Right atrium auricular region (tissue), 2 donors: Measurements from ENCODE around the gene MORN1. TPM values are rescaled to one million over a fixed set of nuclear protein-coding genes. Genes with fewer than 3 reads are reported as not detected.

Experiments
- DNase-seq: peaks from one replicate; pipeline ENCODE4 v3.0.0-alpha.2; 2019; ENCODE audit warnings: low spot score
- H3K27ac ChIP-seq, 2 donors: fragments of 200-600 bp; sonication (generic); 1 replicate in 1 of 2; 2 replicates in 1 of 2; pipeline ENCODE4 v1.5.1; 2016 to 2019
- H3K27me3 ChIP-seq, 2 donors: fragments of 200-600 bp; sonication (generic); one replicate each; pipeline versions ENCODE4 v1.5.1 to v1.6.0; 2017 to 2019
- H3K36me3 ChIP-seq: fragments of 200-600 bp; sonication (generic); one replicate; pipeline ENCODE4 v1.5.1; 2016
- H3K4me1 ChIP-seq, 2 donors: fragments of 200-600 bp; sonication (generic); one replicate each; pipeline versions ENCODE4 v1.5.1 to v1.6.0; 2017 to 2019
- H3K4me3 ChIP-seq, 2 donors: fragments of 200-600 bp; sonication (generic); 1 replicate in 1 of 2; 2 replicates in 1 of 2; pipeline ENCODE4 v1.5.1; 2017 to 2019; ENCODE audit warnings: mild to moderate bottlenecking in 1 of 2, moderate library complexity in 1 of 2
- H3K9me3 ChIP-seq, 2 donors: fragments of 200-600 bp; sonication (generic); one replicate each; pipeline ENCODE4 v1.5.1; 2019
- total RNA-seq, 2 donors: library from RNA; depleted of rRNA; stranded (reverse); fragments of >200 nt; gene quantifications; one replicate each; pipeline ENCODE4 v1.1.0, GENCODE V29; 2016
- TF ChIP-seq, protein P1 (sequence below), 2 donors: fragments of 200-600 bp; sonication (generic); IDR thresholded peaks; one replicate each; pipeline ENCODE4 v1.5.1; 2019; ENCODE audit warnings: antibody characterized with exemption in 2 of 2

MORN1 gene
- total RNA-seq, 2 donors from 2014 or later, result 2.2 to 3.8 TPM

DNA sequence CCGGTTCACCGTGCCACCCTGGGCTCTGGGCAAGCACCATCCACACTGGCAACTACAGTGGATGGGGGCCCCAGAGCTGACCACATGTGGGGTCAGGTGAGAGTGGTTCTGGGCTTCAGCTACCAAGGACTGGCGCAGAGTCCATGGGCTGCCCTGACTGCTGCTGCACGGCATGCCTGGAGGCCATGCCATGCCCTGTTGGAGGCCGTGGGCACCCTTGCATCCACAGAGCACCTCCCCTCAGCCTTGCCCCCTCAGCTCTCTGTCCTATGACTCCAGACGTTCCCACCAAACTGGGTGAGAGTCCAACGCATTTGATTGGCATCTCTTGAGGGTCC is 15.5 kb downstream of the MORN1 start:
- Histone ChIP-seq H3K4me1 (no peaks in the 10 kb centered on the region), H3K36me3 (no peaks in the 10 kb centered on the region), H3K27ac (no peak overlapping the region), H3K27me3 (no peaks in the 10 kb centered on the region), H3K4me3 (no peak overlapping the region), H3K9me3 (no peaks in the 10 kb centered on the region)
- no peak for DNase-seq
- TF ChIP-seq, protein P1, sequence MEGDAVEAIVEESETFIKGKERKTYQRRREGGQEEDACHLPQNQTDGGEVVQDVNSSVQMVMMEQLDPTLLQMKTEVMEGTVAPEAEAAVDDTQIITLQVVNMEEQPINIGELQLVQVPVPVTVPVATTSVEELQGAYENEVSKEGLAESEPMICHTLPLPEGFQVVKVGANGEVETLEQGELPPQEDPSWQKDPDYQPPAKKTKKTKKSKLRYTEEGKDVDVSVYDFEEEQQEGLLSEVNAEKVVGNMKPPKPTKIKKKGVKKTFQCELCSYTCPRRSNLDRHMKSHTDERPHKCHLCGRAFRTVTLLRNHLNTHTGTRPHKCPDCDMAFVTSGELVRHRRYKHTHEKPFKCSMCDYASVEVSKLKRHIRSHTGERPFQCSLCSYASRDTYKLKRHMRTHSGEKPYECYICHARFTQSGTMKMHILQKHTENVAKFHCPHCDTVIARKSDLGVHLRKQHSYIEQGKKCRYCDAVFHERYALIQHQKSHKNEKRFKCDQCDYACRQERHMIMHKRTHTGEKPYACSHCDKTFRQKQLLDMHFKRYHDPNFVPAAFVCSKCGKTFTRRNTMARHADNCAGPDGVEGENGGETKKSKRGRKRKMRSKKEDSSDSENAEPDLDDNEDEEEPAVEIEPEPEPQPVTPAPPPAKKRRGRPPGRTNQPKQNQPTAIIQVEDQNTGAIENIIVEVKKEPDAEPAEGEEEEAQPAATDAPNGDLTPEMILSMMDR (IDR thresholded peaks at IDR 0.05), result no peak

DNA sequence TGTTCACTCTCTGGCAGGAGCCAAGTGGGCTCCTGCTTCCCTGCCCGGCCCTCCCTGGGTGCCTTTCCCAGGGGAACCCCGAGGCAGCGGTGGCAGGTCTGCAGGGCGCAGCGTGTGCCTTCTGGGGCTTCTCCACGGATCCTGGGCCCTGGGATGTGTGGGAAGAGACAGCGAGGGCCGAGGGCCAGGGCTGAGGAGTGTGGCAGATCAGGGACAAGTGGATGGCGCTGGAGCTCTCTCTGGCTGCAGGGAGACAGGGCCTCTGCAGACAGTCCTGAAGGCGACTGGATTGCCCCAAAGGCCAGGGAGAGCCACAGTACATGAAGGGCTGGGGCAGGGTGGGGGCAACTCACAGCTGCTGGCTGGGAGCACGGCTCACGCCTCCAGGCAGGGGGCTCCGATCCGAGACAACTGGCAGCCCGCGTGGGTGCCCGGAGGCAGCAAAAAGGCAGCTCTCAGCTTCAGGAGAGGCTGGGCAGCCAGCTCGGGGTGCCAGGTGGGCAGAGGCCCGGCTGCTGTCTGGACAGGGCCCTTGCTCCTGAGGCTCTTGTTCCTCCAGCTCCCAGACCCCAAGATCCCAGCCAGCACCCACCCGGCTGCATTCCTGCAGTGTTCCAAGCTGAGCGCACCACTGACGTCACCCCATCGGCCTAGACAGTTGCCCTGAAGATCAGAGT is 16.0 kb downstream of the MORN1 start:
- Histone ChIP-seq H3K4me3 (no peak overlapping the region), H3K27me3 (no peaks in the 10 kb centered on the region), H3K9me3 (no peaks in the 10 kb centered on the region), H3K36me3 (no peaks in the 10 kb centered on the region), H3K27ac (no peak overlapping the region), H3K4me1 (no peaks in the 10 kb centered on the region)
- TF ChIP-seq, protein P1 (IDR thresholded peaks at IDR 0.05), result no peak
- no peak for DNase-seq

DNA sequence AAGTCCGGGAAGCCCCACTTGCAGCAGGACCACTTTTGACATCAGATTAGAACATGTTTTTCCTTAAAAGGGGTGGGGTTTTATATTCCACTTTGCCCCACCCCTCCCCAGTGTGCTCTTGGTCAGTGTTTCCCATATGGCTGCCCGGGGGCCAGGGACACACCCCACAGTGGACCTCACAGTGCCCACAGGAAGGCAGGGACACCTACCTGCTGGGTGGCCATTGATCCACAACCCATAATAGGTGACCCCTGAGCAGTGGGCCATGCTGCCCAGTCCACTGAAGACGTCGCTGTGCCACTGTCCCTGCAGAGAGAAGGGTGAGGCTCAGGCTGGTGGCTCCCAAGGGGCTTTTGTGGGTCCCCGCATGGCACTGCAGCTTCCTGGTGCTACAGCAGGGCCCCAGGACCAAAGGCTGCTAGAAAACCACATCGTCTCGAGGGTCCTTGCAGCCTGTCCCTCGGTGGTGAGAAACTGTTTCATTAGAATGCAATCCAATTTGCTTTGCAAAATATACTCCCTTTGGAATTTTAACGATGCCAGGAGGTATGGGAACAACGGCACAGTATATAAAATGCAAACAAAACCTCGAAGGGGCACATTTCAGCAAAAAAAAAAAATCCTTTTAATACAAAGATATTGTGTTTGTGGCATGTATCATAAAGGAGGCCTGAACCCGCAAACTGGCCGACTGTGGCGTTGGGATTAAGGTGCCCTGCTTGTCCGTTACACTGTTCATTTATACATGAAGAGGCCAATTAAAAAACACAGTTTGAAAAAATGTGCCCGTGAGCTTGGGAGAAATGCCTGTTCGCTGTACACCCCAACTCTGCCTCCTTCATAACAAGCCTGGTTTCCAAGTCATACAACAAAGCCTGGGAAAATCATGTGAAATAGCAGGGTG is 16.9 kb downstream of the MORN1 start:
- DNase-seq, result no peak
- H3K36me3 ChIP-seq, result no peaks in the 10 kb centered on the region
- no peaks in the 10 kb centered on the region for H3K4me1 ChIP-seq
- H3K27me3 ChIP-seq, result no peaks in the 10 kb centered on the region
- H3K27ac ChIP-seq, result no peak overlapping the region
- TF ChIP-seq, protein P1 (IDR thresholded peaks at IDR 0.05), result no peak
- no peak overlapping the region for H3K4me3 ChIP-seq
- no peaks in the 10 kb centered on the region for H3K9me3 ChIP-seq

DNA sequence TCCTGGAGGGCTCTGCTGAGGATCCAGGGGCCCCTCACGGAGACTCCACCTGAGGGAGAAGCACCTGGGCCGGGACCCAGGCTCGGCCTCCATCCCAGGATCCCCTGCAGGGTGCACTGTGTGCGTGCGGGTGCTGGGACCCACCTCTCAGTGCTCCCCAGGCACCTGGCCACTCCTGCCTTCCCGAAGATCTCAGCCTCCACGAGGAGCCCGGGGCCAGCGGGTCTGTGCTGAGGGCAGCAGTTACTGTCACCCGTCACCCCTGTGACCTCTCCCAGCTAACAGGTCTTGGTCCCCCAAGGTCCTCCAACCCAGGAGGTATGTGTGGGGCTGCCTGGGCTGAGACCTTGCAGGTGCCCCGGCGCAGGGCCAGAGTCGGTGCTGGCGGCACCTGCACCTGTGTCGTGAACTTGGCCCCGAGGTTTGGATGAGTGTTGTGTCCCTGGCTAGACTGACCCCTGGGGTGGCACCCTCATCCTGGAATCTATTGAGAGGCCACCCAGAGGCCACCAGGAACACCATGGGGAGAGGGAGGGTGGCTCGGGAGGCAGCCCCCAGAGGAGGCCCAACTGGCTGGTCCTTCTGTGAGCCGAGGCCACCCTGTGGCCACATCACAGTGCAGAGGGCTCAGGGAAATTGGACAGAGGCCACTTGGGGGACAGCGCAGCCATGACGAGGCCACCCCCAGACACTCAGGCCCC is 17.7 kb downstream of the MORN1 start:
- H3K27me3 ChIP-seq, result no peaks in the 10 kb centered on the region
- TF ChIP-seq, protein P1 (IDR thresholded peaks at IDR 0.05), result no peak
- no peaks in the 10 kb centered on the region for H3K36me3 ChIP-seq
- no peaks in the 10 kb centered on the region for H3K9me3 ChIP-seq
- H3K4me3 ChIP-seq, result no peak overlapping the region
- H3K27ac ChIP-seq, result no peak overlapping the region
- no peak for DNase-seq
- H3K4me1 ChIP-seq, result no peaks in the 10 kb centered on the region

DNA sequence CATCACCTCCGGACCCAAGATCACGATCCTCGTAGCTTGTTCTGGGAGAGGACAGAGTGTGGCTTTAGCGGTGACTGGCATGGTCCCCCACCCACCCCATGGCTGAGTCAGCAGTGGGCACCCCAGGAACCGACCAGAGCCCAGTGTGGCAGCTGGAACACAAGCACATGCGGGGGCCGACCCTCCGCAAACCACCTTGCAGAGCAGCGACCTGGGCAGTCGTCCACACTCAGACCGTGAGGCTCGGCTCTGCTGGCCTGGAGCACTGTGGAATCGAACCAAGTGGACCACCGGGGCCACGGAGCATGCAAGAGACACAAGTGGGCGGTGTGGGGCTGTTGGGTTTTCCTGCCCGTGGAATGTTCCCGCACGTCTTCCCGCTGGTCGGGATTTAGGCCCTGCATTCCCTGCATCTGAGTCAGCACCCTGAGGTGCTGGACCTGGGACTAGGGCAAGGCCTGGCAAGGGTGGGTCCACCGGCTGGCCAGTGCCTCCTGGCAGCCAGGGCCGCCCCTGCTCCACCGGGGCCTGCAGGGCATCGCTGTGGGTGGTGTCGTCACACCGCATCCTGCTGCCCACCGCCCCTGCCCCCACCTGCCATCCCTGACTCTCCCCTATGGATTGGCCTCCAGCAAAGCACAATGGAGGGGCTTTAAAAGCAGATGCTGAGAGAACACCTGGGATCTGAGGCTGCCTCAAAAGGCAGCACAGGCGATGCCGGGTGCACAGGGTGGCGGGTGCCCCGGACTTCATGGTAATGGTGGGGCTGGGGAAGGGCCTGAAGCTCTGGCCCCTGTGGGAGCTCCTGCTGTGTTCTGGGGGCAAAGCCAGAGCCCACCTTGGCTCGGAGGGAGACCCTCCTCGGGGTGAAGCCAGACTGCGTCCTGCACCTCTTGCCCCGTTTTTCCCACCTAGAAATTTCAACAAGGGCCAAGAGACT is 18.5 kb downstream of the MORN1 start:
- H3K36me3 ChIP-seq, result no peaks in the 10 kb centered on the region
- no peak for DNase-seq
- H3K27me3 ChIP-seq, result no peaks in the 10 kb centered on the region
- H3K4me1 ChIP-seq, result no peaks in the 10 kb centered on the region
- H3K4me3 ChIP-seq, result no peak overlapping the region
- H3K9me3 ChIP-seq, result no peaks in the 10 kb centered on the region
- H3K27ac ChIP-seq, result no peak overlapping the region
- TF ChIP-seq, protein P1 (IDR thresholded peaks at IDR 0.05), result no peak
